Type B pancreatic cell (in vitro differentiated cells): Measurements from ENCODE around the gene EPB41L5. TPM values are rescaled to one million over a fixed set of nuclear protein-coding genes. Genes with fewer than 3 reads are reported as not detected.
A peak's percentile ranks its signal among the peaks of the same experiment; 100 is the strongest.

Source experiments
- DNase-seq: peaks from one replicate; pipeline ENCODE4 v3.0.0; 2021; ENCODE audit warnings: mixed read lengths; ENCODE audit not compliant: unreplicated experiment; ENCODE audit errors: extremely low spot score
- H3K27ac Mint-ChIP-seq: 2 replicates; pipeline ENCODE4 v1.8.0; 2021; ENCODE audit warnings: mild to moderate bottlenecking, mixed read lengths
- H3K27me3 Mint-ChIP-seq: 2 replicates; pipeline ENCODE4 v1.8.0; 2021; ENCODE audit warnings: mixed read lengths
- H3K36me3 Mint-ChIP-seq: 2 replicates; pipeline ENCODE4 v1.8.0; 2021; ENCODE audit warnings: mixed read lengths
- H3K4me1 Mint-ChIP-seq: one replicate; pipeline ENCODE4 v1.8.0; 2021; ENCODE audit warnings: mixed read lengths; ENCODE audit not compliant: unreplicated experiment
- H3K4me3 Mint-ChIP-seq: 2 replicates; pipeline ENCODE4 v1.8.0; 2021; ENCODE audit warnings: mild to moderate bottlenecking, mixed read lengths
- H3K9me3 Mint-ChIP-seq: 2 replicates; pipeline ENCODE4 v1.8.0; 2021; ENCODE audit warnings: mixed read lengths
- total RNA-seq: library from RNA; stranded (reverse); gene quantifications from 2 replicates; pipeline ENCODE4 v1.2.1, GENCODE V29; 2021; ENCODE audit warnings: low replicate concordance
- TF ChIP-seq, protein P1 (sequence below): fragments of 200-600 bp; sonication (generic); conservative IDR thresholded peaks from 2 replicates; pipeline ENCODE4 v1.5.0; 2021; ENCODE audit warnings: antibody characterized with exemption, mild to moderate bottlenecking

The EPB41L5 gene
- total RNA-seq, 1 donor from 2014 or later: 37.6 TPM

DNA sequence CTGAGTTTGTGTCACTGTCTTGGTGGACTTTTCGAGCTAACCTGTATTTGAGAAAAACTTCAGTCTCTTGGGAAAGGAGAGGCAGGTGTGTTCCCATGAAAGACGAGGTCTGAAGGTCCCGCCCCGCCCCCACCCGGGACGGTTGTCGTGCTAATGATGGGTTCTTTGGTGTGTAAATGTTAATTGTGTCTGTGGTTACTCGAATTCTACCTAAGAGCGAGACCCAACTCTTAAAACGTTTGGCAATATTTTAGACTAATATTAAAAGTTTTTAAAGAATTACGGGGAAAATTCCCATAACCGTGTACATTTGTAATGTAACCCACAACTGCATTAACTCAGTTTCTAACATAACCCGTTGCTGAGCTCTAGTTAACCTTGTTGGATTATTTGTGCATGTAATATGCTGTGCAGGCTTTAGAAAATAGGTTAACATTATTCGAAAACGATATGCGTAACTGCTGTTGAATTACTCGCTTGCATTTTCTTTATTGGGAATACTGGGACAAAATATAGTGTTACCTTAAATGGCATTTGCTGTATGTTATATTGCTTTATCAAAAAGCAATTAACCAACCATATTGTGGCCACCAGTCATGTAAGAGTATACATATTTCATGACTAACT is 833 bp downstream of the EPB41L5 start:
- peak overlapping the region; percentile 86 for H3K4me3 Mint-ChIP-seq
- H3K27ac Mint-ChIP-seq: peak overlapping the region; percentile 64
- peaks cover 8% of the 10 kb centered on the region for H3K36me3 Mint-ChIP-seq
- peaks cover 23% of the 10 kb centered on the region for H3K4me1 Mint-ChIP-seq
- peaks cover 4% of the 10 kb centered on the region for H3K9me3 Mint-ChIP-seq
- TF ChIP-seq, protein P1, sequence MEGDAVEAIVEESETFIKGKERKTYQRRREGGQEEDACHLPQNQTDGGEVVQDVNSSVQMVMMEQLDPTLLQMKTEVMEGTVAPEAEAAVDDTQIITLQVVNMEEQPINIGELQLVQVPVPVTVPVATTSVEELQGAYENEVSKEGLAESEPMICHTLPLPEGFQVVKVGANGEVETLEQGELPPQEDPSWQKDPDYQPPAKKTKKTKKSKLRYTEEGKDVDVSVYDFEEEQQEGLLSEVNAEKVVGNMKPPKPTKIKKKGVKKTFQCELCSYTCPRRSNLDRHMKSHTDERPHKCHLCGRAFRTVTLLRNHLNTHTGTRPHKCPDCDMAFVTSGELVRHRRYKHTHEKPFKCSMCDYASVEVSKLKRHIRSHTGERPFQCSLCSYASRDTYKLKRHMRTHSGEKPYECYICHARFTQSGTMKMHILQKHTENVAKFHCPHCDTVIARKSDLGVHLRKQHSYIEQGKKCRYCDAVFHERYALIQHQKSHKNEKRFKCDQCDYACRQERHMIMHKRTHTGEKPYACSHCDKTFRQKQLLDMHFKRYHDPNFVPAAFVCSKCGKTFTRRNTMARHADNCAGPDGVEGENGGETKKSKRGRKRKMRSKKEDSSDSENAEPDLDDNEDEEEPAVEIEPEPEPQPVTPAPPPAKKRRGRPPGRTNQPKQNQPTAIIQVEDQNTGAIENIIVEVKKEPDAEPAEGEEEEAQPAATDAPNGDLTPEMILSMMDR: no peak
- H3K27me3 Mint-ChIP-seq: no peaks in the 10 kb centered on the region
- DNase-seq: no peak

DNA sequence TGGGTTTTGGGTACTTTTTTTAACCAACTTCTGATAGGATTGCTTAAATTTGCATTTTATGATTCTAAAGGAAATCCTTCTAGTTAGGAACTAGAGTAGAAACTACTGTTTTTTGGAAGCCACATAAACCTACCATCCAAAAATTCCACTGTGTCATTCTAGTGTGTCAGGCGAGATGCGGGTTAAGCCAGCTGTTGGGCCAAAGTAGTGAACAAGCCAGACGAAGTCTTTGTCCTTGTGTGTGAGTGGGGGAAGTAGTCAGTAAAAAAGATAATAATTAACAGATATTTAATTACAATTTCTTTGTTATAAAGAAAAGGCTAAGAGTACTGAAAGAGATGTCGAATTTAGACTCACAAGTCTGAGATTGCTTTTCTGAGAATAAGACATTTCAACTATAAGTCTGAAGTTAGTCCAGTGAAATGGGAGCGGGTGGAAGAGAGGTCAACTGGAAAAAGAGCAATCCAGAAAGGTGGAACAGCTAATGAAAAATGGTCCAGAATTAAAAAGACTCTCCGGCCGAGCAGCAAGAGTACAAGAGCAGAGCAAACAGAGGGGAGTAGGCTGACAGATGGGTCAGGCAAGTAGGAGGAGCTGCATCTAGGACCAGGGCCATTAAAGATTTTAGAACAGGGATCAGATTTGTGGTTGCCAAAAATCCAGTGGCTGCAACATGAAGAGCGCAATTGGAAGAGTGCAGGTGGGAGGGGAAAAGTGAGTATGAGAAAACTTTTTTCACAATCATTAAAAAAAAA is 1.5 kb downstream of the EPB41L5 start:
- Mint-ChIP-seq H3K36me3 (peaks cover 15% of the 10 kb centered on the region), H3K9me3 (peaks cover 4% of the 10 kb centered on the region), H3K27ac (peak overlapping the region; percentile 64)

DNA sequence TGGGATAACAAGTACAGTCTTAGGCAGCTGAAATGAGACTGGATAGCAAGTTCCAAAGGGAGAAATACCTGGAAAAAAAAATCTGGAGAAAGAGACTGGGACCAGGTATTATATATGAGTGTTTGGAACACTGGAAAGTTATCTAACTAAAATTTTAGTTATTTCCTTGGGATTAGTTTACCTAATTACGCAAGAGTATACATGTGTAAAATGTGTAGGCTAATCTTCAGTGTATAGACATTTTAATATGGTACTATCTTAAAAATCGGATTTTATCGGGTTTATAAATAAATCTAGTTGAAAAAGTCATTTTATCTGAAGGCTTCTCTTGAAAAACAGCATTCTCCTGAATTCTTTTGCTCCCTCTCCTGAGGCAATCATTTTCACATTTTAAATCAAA is 3.9 kb downstream of the EPB41L5 start:
- Mint-ChIP-seq H3K27ac (peak overlapping the region; percentile 15), H3K27me3 (no peaks in the 10 kb centered on the region), H3K36me3 (peaks cover 21% of the 10 kb centered on the region), H3K4me1 (peaks cover 29% of the 10 kb centered on the region), H3K4me3 (peak overlapping the region; percentile 29), H3K9me3 (peaks cover 4% of the 10 kb centered on the region)
- TF ChIP-seq, protein P1: no peak
- DNase-seq: no peak

More for the DNA sequence above, 1.5 kb downstream of the EPB41L5 start:
- peak overlapping the region; percentile 86 for H3K4me3 Mint-ChIP-seq
- no peak for DNase-seq
- H3K4me1 Mint-ChIP-seq: peaks cover 29% of the 10 kb centered on the region
- H3K27me3 Mint-ChIP-seq: no peaks in the 10 kb centered on the region
- TF ChIP-seq, protein P1: no peak

DNA sequence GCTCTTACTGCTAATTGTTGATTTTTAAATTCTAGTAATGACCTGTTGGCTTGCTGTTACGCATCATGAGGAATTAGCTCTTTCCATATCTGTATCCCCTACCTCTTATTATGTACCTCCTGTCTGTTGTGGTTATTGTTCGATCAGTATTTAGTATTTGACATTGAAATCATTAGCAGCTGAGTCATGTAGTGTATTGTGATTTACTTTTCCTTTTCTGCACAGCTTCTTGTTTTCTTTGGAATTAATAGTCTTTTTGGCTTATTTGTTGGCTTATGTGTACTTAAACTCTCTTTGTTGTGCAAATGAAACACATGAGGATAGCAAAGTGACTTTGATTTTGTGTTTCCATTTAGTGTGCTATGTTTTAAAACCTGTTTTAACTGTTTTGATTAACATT is 4.3 kb downstream of the EPB41L5 start:
- peaks cover 4% of the 10 kb centered on the region for H3K9me3 Mint-ChIP-seq
- H3K27ac Mint-ChIP-seq: peak overlapping the region; percentile 15
- H3K27me3 Mint-ChIP-seq: no peaks in the 10 kb centered on the region
- peaks cover 27% of the 10 kb centered on the region for H3K4me1 Mint-ChIP-seq
- H3K36me3 Mint-ChIP-seq: peaks cover 21% of the 10 kb centered on the region
- TF ChIP-seq, protein P1: no peak
- DNase-seq: no peak
- H3K4me3 Mint-ChIP-seq: no peak overlapping the region

DNA sequence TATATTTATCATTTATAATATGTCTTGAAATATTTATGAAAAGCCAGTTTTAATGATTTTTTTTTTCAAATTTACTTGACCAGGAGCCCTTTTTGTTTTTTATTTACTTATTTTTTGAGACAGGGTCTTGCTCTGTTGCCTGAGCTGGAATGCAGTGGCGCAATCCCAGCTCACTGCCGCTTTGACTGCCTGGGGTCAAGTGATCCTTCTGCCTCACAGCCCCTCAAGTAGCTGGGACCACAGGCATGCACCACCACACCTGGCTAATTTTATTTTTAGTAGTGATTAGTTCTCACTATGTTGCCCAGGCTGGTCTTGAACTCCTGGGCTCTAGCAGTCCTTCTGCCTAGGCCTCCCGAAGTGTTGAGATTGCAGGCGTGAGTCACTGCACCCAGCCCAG is 5.7 kb downstream of the EPB41L5 start:
- TF ChIP-seq, protein P1: no peak
- Mint-ChIP-seq H3K4me3 (no peak overlapping the region), H3K27ac (no peak overlapping the region), H3K36me3 (peaks cover 34% of the 10 kb centered on the region), H3K4me1 (peaks cover 23% of the 10 kb centered on the region), H3K9me3 (peaks cover 4% of the 10 kb centered on the region), H3K27me3 (no peaks in the 10 kb centered on the region)
- no peak for DNase-seq
